CD4-positive, CD25-positive, alpha-beta regulatory T cell (primary cell): ENCODE data around the gene GJC1. TPM values are rescaled to one million over a fixed set of nuclear protein-coding genes. Genes with fewer than 3 reads are reported as not detected.

ENCODE experiments used
- ATAC-seq, 2 donors: fragments of 150-1000 bp; cut with Tn5 transposase; one replicate each; pipeline ENCODE4 v1.10.0; 2021; ENCODE audit warnings: low read depth in 2 of 2, moderate number of reproducible peaks in 2 of 2, moderate library complexity in 1 of 2
- DNase-seq, 3 donors: peaks; one replicate each; pipeline versions ENCODE4 v3.0.0 to v3.0.0-alpha.2; 2012 to 2022; ENCODE audit warnings: mixed read lengths in 1 of 3
- H3K27ac ChIP-seq: one replicate; pipeline ENCODE4 v1.7.0; 2013; ENCODE audit warnings: mild to moderate bottlenecking, low read length; ENCODE audit not compliant: insufficient read depth, poor library complexity, severe bottlenecking
- H3K27me3 ChIP-seq: one replicate; pipeline ENCODE4 v1.7.0; 2013; ENCODE audit warnings: low read length; ENCODE audit not compliant: control insufficient read depth, insufficient read depth
- H3K36me3 ChIP-seq: one replicate; pipeline ENCODE4 v1.7.0; 2013; ENCODE audit warnings: mild to moderate bottlenecking, low read length, moderate library complexity; ENCODE audit not compliant: control insufficient read depth, insufficient read depth
- H3K4me1 ChIP-seq: 2 replicates; pipeline ENCODE4 v1.7.0; 2013; ENCODE audit warnings: mild to moderate bottlenecking, low read length; ENCODE audit not compliant: insufficient read depth, control insufficient read depth, poor library complexity, severe bottlenecking
- H3K4me3 ChIP-seq: one replicate; pipeline ENCODE4 v1.7.0; 2013; ENCODE audit warnings: low read depth, mild to moderate bottlenecking, low read length, moderate library complexity
- H3K9me3 ChIP-seq, 2 experiments: 1 replicate in 1 of 2; 2 replicates in 1 of 2; pipeline ENCODE4 v1.7.0; 2013; ENCODE audit warnings: low read length in 2 of 2, mild to moderate bottlenecking in 1 of 2, moderate library complexity in 1 of 2; ENCODE audit not compliant: control insufficient read depth in 2 of 2
- H3K27ac Mint-ChIP-seq, 3 donors: one replicate each; pipeline ENCODE4 v1.8.0; 2020 to 2022; ENCODE audit warnings: mild to moderate bottlenecking in 3 of 3, mixed read lengths in 3 of 3, moderate library complexity in 2 of 3
- H3K27me3 Mint-ChIP-seq: one replicate; pipeline ENCODE4 v1.8.0; 2022; ENCODE audit warnings: mild to moderate bottlenecking, mixed read lengths
- H3K36me3 Mint-ChIP-seq: one replicate; pipeline ENCODE4 v1.8.0; 2020; ENCODE audit warnings: mixed read lengths
- H3K4me1 Mint-ChIP-seq, 4 donors: one replicate each; pipeline ENCODE4 v1.8.0; 2020 to 2022; ENCODE audit warnings: mixed read lengths in 4 of 4, mild to moderate bottlenecking in 1 of 4
- H3K4me3 Mint-ChIP-seq, 4 donors: one replicate each; pipeline ENCODE4 v1.8.0; 2020 to 2022; ENCODE audit warnings: mild to moderate bottlenecking in 4 of 4, mixed read lengths in 4 of 4, moderate library complexity in 3 of 4
- H3K9me3 Mint-ChIP-seq, 7 donors: one replicate each; pipeline ENCODE4 v1.8.0; 2020 to 2022; ENCODE audit warnings: mixed read lengths in 7 of 7, mild to moderate bottlenecking in 3 of 7, moderate library complexity in 2 of 7
- polyA plus RNA-seq, 4 donors: library from polyadenylated mRNA; unstranded; fragments of 300-500 nt; fragmentation: Illumina TruSeq; gene quantifications; one replicate each; pipeline ENCODE4 v1.2.3, GENCODE V29; 2021
- total RNA-seq: library from RNA; stranded (reverse); gene quantifications from one replicate; pipeline ENCODE4 v1.2.3, GENCODE V29; 2022

The GJC1 gene
- total and polyA plus RNA-seq, 5 donors from 2014 or later = not detected

GRCh38 chr17:44752953-44753861 lies 76.9 kb downstream of the GJC1 start:
- Histone ChIP-seq H3K27ac (no peak overlapping the region), H3K4me3 (no peak overlapping the region), H3K4me1 (no peaks in the 10 kb centered on the region), H3K9me3 (no peaks in the 10 kb centered on the region), H3K27me3 (no peaks in the 10 kb centered on the region), H3K36me3 (no peaks in the 10 kb centered on the region)
- Mint-ChIP-seq H3K4me3 (no peak overlapping the region), H3K27ac (no peak overlapping the region), H3K27me3 (peaks cover 18% of the 10 kb centered on the region), H3K36me3 (peaks cover 9% of the 10 kb centered on the region), H3K4me1 (peaks cover 0 to 3% (median 0%) of the 10 kb centered on the region in 4 donors), H3K9me3 (no peaks in the 10 kb centered on the region)
- ATAC-seq (no peak), DNase-seq (no peak)

- Mint-ChIP-seq H3K4me3 (no peak overlapping the region), H3K4me1 (peaks cover 0 to 5% (median 0%) of the 10 kb centered on the region in 4 donors), H3K27me3 (peaks cover 6% of the 10 kb centered on the region), H3K36me3 (peaks cover 13% of the 10 kb centered on the region), H3K27ac (no peak overlapping the region), H3K9me3 (no peaks in the 10 kb centered on the region)
- Histone ChIP-seq H3K4me1 (no peaks in the 10 kb centered on the region), H3K27ac (no peak overlapping the region), H3K4me3 (no peak overlapping the region), H3K9me3 (no peaks in the 10 kb centered on the region), H3K36me3 (no peaks in the 10 kb centered on the region), H3K27me3 (no peaks in the 10 kb centered on the region)
- DNase-seq (no peak), ATAC-seq (no peak)
Observed at GRCh38 chr17:44751806-44752205, 78.3 kb downstream of the GJC1 start.

GRCh38 chr17:44751331-44751730 lies 78.8 kb downstream of the GJC1 start:
- Mint-ChIP-seq H3K36me3 (peaks cover 13% of the 10 kb centered on the region), H3K27me3 (peaks cover 6% of the 10 kb centered on the region), H3K27ac (peak overlapping the region in 1 of 3 donors; percentile 39), H3K9me3 (no peaks in the 10 kb centered on the region), H3K4me1 (peaks cover 0 to 5% (median 0%) of the 10 kb centered on the region in 4 donors), H3K4me3 (no peak overlapping the region)
- H3K36me3 ChIP-seq = no peaks in the 10 kb centered on the region
- no peaks in the 10 kb centered on the region for H3K9me3 ChIP-seq
- H3K27ac ChIP-seq = no peak overlapping the region
- no peaks in the 10 kb centered on the region for H3K27me3 ChIP-seq
- ATAC-seq (no peak), DNase-seq (no peak)
- no peak overlapping the region for H3K4me3 ChIP-seq
- no peaks in the 10 kb centered on the region for H3K4me1 ChIP-seq

GRCh38 chr17:44749980-44750318 lies 80.1 kb downstream of the GJC1 start:
- no peak overlapping the region for H3K27ac ChIP-seq
- no peak overlapping the region for H3K27ac Mint-ChIP-seq
- H3K9me3 Mint-ChIP-seq = no peaks in the 10 kb centered on the region
- no peak overlapping the region for H3K4me3 Mint-ChIP-seq
- ATAC-seq (no peak), DNase-seq (no peak)
- peaks cover 13% of the 10 kb centered on the region for H3K36me3 Mint-ChIP-seq
- no peaks in the 10 kb centered on the region for H3K9me3 ChIP-seq
- H3K27me3 ChIP-seq = no peaks in the 10 kb centered on the region
- H3K36me3 ChIP-seq = no peaks in the 10 kb centered on the region
- H3K4me1 Mint-ChIP-seq = peaks cover 0 to 5% (median 0%) of the 10 kb centered on the region in 4 donors
- no peaks in the 10 kb centered on the region for H3K4me1 ChIP-seq
- H3K4me3 ChIP-seq = no peak overlapping the region
- no peaks in the 10 kb centered on the region for H3K27me3 Mint-ChIP-seq

GRCh38 chr17:44749076-44749979 lies 80.8 kb downstream of the GJC1 start:
- no peak overlapping the region for H3K4me3 Mint-ChIP-seq

More at GRCh38 chr17:44749076-44749979, 80.8 kb downstream of the GJC1 start:
- H3K4me1 ChIP-seq = no peaks in the 10 kb centered on the region
- Mint-ChIP-seq H3K27me3 (no peaks in the 10 kb centered on the region), H3K4me1 (peaks cover 0 to 5% (median 0%) of the 10 kb centered on the region in 4 donors), H3K9me3 (no peaks in the 10 kb centered on the region), H3K36me3 (peaks cover 13% of the 10 kb centered on the region), H3K27ac (no peak overlapping the region)
- no peaks in the 10 kb centered on the region for H3K27me3 ChIP-seq
- DNase-seq = no peak
- no peaks in the 10 kb centered on the region for H3K9me3 ChIP-seq
- ATAC-seq = no peak
- H3K36me3 ChIP-seq = no peaks in the 10 kb centered on the region
- no peak overlapping the region for H3K27ac ChIP-seq
- no peak overlapping the region for H3K4me3 ChIP-seq

Other genes starting within 250 kb of the GJC1 start
- not detected for gene MEIOC, start 173.8 kb downstream of the GJC1 start, total RNA-seq
- under 1 TPM; 0.18 to 0.76 (median 0.35) TPM for gene MEIOC, start 173.8 kb downstream of the GJC1 start, polyA plus RNA-seq
- 20.3 TPM for gene CCDC43, start 140.5 kb downstream of the GJC1 start, total RNA-seq
- gene CCDC43, start 140.5 kb downstream of the GJC1 start, polyA plus RNA-seq = 10 to 100 TPM; 11.8 to 15.5 (median 14.3) TPM
- 5.0 TPM for gene DBF4B, start 121.6 kb downstream of the GJC1 start, total RNA-seq
- 1 to 10 TPM in 2 of 4 donors, under 1 TPM in 2; 0.25 to 2.2 (median 0.85) TPM for gene DBF4B, start 121.6 kb downstream of the GJC1 start, polyA plus RNA-seq
- gene ADAM11, start 71.3 kb downstream of the GJC1 start, total RNA-seq = 0.35 TPM
- under 1 TPM in 2 of 4 donors, not detected in 2; 0.15 to 0.24 TPM for gene ADAM11, start 71.3 kb downstream of the GJC1 start, polyA plus RNA-seq
- not detected for gene HIGD1B, start 17.6 kb upstream of the GJC1 start, total RNA-seq
- gene HIGD1B, start 17.6 kb upstream of the GJC1 start, polyA plus RNA-seq = not detected
- 111 TPM for gene EFTUD2, start 69.2 kb upstream of the GJC1 start, total RNA-seq
- 10 to 100 TPM; 58.8 to 86.7 (median 73.5) TPM for gene EFTUD2, start 69.2 kb upstream of the GJC1 start, polyA plus RNA-seq
- not detected for gene GFAP, start 85.2 kb upstream of the GJC1 start, total RNA-seq
- not detected for gene GFAP, start 85.2 kb upstream of the GJC1 start, polyA plus RNA-seq
- gene KIF18B, start 117.5 kb upstream of the GJC1 start, total RNA-seq = 0.52 TPM
- gene KIF18B, start 117.5 kb upstream of the GJC1 start, polyA plus RNA-seq = under 1 TPM in 3 of 4 donors, not detected in 1; 0.19 to 0.60 (median 0.23) TPM
- not detected for gene C1QL1, start 138.0 kb upstream of the GJC1 start, total RNA-seq
- gene C1QL1, start 138.0 kb upstream of the GJC1 start, polyA plus RNA-seq = not detected
- gene DCAKD, start 221.3 kb upstream of the GJC1 start, total RNA-seq = 20.7 TPM
- gene DCAKD, start 221.3 kb upstream of the GJC1 start, polyA plus RNA-seq = 10 to 100 TPM in 3 of 4 donors, 1 to 10 TPM in 1; 10.0 to 15.2 (median 13.5) TPM
- gene NMT1, start 231.0 kb upstream of the GJC1 start, total RNA-seq = 87.2 TPM
- 10 to 100 TPM; 34.6 to 72.0 (median 53.8) TPM for gene NMT1, start 231.0 kb upstream of the GJC1 start, polyA plus RNA-seq